ENCODE measurements around the gene C5orf22.
A peak's percentile ranks its signal among the peaks of the same experiment; 100 is the strongest.
"Not testable (repeated sequence)": the region's sequence is repeated elsewhere in the genome, so short reads cannot be mapped to it uniquely, and the experiment has no call there.

C5orf22 gene

GRCh38 chr5:31531888-31532547 lies at the start of gene C5orf22, which contains the start of gene DROSHA:
C5orf22 (plus strand) TSS chr5:31532301; CDS start chr5:31532393, 92 bp downstream.
DROSHA (minus strand) TSS chr5:31532093; CDS start chr5:31529059, 3,034 bp downstream.
- DNase-seq (ENCODE audit: low spot score) = peak; percentile 92

DNA sequence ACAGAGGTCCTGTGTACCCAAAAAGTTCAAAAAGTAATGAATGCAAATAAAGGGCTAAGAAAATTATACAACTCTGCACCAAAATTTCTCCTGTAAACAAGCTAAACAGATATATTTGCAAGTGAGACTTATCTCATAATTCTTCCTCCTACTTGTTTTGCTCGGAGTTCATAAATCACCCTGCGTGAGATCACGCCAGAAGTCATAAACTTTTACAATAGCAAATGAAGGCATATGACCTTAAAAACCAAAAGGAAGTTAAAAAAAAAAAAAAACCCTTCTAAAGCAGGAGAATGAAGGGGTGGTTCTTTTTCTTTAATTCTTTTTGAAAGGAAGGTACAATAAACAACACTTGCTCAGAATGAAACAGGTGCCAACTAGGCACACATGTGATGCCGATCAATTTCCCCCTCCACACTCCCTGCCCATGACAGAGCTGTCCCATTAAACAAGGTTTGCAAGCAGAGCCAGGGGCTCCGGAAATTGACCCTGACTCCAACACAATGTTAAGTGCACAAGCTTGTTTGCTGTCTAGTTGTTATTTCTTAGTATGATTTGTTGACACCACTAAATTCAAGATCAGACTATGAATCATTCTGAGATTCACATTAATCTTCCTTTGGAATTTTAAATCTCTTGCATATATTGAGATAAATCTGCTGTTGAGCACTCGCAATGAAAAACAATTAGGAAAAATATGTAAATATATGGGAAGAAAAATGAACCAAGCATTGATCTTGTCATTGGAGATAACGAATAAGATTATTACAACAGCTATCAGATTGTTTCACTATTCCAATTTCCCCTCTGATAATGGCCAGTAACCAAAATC lies 46.5 kb upstream of the C5orf22 start:
- no peak for DNase-seq (ENCODE audit: low spot score)

GRCh38 chr5:31486441-31486840 lies 45.7 kb upstream of the C5orf22 start:
- DNase-seq (ENCODE audit: low spot score) = no peak

GRCh38 chr5:31487506-31487905 lies 44.6 kb upstream of the C5orf22 start:
- no peak for DNase-seq (ENCODE audit: low spot score)

- peak; percentile 62 for DNase-seq (ENCODE audit: low spot score)
Observed at GRCh38 chr5:31492869-31493268, 39.2 kb upstream of the C5orf22 start.

- no peak for DNase-seq (ENCODE audit: low spot score)
Observed at GRCh38 chr5:31495336-31495735, 36.8 kb upstream of the C5orf22 start.

DNA sequence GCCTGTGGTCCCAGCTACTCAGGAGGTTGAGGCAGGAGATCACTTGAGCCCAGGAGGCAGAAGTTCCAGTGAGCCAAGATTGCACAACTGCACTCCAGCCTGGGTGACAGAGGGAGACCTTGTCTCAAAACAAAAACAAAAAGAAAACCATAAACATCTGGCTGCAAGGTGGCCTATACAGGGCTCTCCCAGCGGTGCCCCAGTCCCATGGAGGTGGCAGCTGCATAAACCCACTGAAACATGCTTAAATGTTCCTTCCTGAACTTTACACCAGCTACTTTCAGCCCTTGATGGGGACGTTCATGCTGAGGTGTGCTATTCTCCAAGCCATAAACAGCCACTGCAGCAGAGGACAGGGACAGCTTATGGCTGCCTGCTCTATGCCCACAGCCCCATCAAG lies 35.8 kb upstream of the C5orf22 start:
- DNase-seq (ENCODE audit: low spot score) = no peak

- DNase-seq (ENCODE audit: low spot score) = no peak
Observed at GRCh38 chr5:31496891-31497290, 35.2 kb upstream of the C5orf22 start.

DNA sequence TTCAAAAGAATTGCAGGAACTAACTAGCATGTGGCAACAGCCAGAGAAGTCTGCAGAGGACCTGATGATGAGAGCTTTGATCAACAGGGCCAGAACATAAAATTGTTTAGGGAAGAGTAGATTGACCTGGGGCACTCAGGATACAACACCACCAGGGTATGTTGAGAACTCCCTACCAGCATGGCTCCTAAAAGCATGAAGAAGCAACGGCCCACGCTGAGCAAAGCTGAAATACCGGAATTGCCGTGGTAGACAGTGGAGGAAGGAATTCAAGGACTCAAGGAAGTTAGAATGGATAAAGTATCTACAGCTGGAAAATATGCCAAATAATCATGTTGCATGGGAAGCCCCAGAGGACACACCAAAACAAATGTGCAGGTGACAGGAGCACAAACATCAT lies 31.8 kb upstream of the C5orf22 start:
- no peak for DNase-seq (ENCODE audit: low spot score)

GRCh38 chr5:31502506-31502905 lies 29.6 kb upstream of the C5orf22 start:
- no peak for DNase-seq (ENCODE audit: low spot score)

DNA sequence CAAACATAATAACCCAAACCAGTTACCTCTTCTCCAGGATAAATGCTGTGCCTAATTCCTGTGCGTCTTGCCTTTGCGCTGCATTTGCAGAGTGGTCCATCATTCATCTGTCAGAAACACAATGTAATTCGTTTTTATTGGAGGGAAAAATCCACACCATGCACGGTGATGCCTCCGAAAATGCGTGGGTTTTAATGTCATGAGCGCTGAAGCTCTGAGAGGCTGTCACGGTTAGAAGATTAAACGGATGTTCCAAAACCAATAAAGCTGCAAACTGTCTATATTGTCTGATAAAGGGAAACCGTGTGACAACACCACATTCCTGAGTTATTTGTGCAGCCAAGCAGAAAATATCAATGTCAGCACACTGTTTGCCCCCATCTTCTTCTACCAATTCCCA lies 27.6 kb upstream of the C5orf22 start:
- DNase-seq (ENCODE audit: low spot score) = no peak

- no peak for DNase-seq (ENCODE audit: low spot score)
Observed at GRCh38 chr5:31511305-31511704, 20.8 kb upstream of the C5orf22 start.

- DNase-seq (ENCODE audit: low spot score) = no peak
Observed at GRCh38 chr5:31516802-31517201, 15.3 kb upstream of the C5orf22 start.

GRCh38 chr5:31523041-31523440 lies 9.1 kb upstream of the C5orf22 start:
- no peak for DNase-seq (ENCODE audit: low spot score)

GRCh38 chr5:31530541-31531265 lies 1.4 kb upstream of the C5orf22 start:
- no peak for DNase-seq (ENCODE audit: low spot score)

- DNase-seq (ENCODE audit: low spot score) = peak; percentile 18
Observed at GRCh38 chr5:31531543-31531887, 586 bp upstream of the C5orf22 start.

GRCh38 chr5:31534527-31535046 lies 2.5 kb downstream of the C5orf22 start:
- DNase-seq (ENCODE audit: low spot score) = no peak

GRCh38 chr5:31536873-31537272 lies 4.8 kb downstream of the C5orf22 start:
- no peak for DNase-seq (ENCODE audit: low spot score)

DNA sequence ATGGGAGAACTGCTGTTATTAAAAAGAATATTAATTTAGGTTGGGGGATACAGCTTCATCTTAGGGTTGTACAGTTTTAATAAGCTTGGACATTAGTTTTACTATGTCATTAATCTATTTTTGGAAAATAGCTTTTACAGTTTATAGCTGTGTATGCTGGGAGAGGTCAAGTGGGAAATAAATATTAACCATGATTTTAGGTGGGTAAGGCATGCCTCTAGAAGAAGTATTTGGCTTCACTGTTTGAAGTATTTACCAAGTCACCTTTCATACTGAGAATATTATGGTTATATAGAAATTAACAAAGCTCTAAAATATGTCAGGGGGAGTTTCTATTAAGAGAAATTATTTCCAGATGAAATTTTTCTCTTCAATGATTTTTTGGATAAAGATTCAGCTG lies 5.2 kb downstream of the C5orf22 start:
- DNase-seq (ENCODE audit: low spot score) = no peak

DNA sequence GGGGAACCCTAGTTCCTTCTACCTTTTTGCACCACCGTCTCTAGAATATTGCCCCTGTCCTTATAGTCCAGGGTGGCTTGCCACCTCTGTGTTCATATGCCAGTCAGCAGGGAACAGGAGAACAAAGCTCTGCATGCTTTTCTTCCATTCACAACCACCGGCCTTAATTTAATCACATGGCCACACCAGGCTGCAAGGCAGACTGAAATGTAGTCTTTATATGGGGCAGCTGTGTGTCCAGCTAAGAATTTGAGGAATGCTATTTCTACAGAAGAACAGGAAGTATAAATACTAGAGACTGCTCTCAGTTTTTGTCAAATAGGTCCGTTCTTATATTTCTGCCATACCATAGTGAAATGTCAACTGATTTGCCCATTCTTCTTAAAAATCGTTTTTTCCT lies 5.8 kb downstream of the C5orf22 start:
- DNase-seq (ENCODE audit: low spot score) = no peak

- DNase-seq (ENCODE audit: low spot score) = not testable (repeated sequence)
Observed at GRCh38 chr5:31549114-31549513, 17.0 kb downstream of the C5orf22 start.

GRCh38 chr5:31551878-31552277 lies 19.8 kb downstream of the C5orf22 start:
- DNase-seq (ENCODE audit: low spot score) = no peak

GRCh38 chr5:31553863-31554262 lies 21.8 kb downstream of the C5orf22 start:
- DNase-seq (ENCODE audit: low spot score) = no peak

All from kidney capillary endothelial cell (primary cell).